ENCODE measurements around the gene DLG2.

DLG2 gene

DNA sequence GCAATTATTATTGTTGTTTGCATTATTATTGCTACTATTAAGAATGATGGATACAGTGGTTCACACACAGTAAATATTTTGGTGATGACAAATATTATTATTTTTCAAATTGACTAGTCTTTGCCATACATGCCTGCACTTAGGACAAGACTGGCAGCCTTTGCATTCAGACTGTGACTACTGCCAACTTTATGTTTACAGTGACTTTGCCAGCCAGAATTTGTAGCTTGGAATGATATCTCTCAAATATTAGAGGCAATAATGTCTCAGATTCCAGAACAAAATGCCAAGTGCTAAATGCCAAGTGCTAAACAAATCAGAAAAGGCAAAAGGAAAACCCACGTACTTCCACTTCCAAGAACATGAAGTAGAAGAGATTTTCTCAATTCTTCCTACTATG lies 823.1 kb downstream of the DLG2 start:
- Histone ChIP-seq H4K20me1 (ENCODE audit: insufficient read depth, low read length) (no peaks in the 10 kb centered on the region), H3K36me3 (ENCODE audit: insufficient read depth, low read length) (no peaks in the 10 kb centered on the region), H3F3A (ENCODE audit: insufficient read depth, low read length) (no peaks in the 10 kb centered on the region), H3K79me2 (ENCODE audit: insufficient read depth, low read length) (no peaks in the 10 kb centered on the region), H2AFZ (ENCODE audit: low read length) (no peak overlapping the region), H3K9ac (ENCODE audit: low read length) (no peak overlapping the region), H3K4me3 (ENCODE audit: low read depth, low read length, poor library complexity, severe bottlenecking) (no peak overlapping the region), H3K27me3 (ENCODE audit: insufficient read depth, low read length) (no peaks in the 10 kb centered on the region), H3K4me2 (ENCODE audit: low read length) (no peak overlapping the region), H3K27ac (ENCODE audit: low read depth, low read length, poor library complexity, severe bottlenecking) (no peak overlapping the region), H3K9me3 (ENCODE audit: low read length) (0 out of 2 replicates have a peak, but pooled peaks cover 7% of the 10 kb centered on the region), H3K9me2 (ENCODE audit: low read depth, low read length) (no peaks in the 10 kb centered on the region), H3K4me1 (ENCODE audit: insufficient read depth, low read length, severe bottlenecking) (no peaks in the 10 kb centered on the region)
- TF ChIP-seq EZH2 (IDR thresholded peaks at IDR 0.05; ENCODE audit: borderline replicate concordance, low read length) = no peak
- TF ChIP-seq, protein P1, sequence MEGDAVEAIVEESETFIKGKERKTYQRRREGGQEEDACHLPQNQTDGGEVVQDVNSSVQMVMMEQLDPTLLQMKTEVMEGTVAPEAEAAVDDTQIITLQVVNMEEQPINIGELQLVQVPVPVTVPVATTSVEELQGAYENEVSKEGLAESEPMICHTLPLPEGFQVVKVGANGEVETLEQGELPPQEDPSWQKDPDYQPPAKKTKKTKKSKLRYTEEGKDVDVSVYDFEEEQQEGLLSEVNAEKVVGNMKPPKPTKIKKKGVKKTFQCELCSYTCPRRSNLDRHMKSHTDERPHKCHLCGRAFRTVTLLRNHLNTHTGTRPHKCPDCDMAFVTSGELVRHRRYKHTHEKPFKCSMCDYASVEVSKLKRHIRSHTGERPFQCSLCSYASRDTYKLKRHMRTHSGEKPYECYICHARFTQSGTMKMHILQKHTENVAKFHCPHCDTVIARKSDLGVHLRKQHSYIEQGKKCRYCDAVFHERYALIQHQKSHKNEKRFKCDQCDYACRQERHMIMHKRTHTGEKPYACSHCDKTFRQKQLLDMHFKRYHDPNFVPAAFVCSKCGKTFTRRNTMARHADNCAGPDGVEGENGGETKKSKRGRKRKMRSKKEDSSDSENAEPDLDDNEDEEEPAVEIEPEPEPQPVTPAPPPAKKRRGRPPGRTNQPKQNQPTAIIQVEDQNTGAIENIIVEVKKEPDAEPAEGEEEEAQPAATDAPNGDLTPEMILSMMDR (IDR thresholded peaks at IDR 0.05; ENCODE audit: low read length) = no peak

DNA sequence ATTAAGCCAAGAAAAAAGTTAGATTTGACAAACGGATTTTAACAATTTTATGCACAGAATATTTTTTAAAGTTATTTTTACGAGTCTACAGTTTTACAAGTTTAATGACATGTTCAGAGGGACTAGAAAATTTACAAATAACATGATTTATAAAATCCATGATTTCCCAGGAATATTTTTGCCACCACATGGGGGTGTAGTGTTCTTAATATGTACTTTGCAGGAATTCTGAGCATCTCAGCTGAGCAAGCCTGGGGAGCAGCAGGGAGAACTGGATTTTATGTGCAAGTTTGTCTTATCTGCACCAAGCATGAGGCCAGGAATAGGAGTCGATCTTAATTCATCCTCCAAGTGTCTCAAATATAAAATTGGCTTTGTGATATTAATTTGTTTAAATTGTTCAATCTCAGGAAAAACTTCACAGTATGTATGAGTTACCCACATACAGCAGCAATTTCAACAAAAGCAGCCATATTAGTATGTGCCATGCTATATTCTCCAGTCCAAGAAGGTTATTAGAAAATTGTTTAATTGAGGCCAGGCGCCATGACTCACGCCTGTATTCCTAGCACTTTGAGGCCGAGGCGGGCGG lies 826.3 kb downstream of the DLG2 start:
- no peaks in the 10 kb centered on the region for H3K4me1 ChIP-seq (ENCODE audit: insufficient read depth, low read length, severe bottlenecking)
- H3K27me3 ChIP-seq (ENCODE audit: insufficient read depth, low read length) = no peaks in the 10 kb centered on the region
- no peaks in the 10 kb centered on the region for H3K79me2 ChIP-seq (ENCODE audit: insufficient read depth, low read length)
- H4K20me1 ChIP-seq (ENCODE audit: insufficient read depth, low read length) = no peaks in the 10 kb centered on the region
- H3K36me3 ChIP-seq (ENCODE audit: insufficient read depth, low read length) = no peaks in the 10 kb centered on the region
- H2AFZ ChIP-seq (ENCODE audit: low read length) = no peak overlapping the region
- no peak overlapping the region for H3K27ac ChIP-seq (ENCODE audit: low read depth, low read length, poor library complexity, severe bottlenecking)
- no peaks in the 10 kb centered on the region for H3K9me2 ChIP-seq (ENCODE audit: low read depth, low read length)
- no peak overlapping the region for H3K4me3 ChIP-seq (ENCODE audit: low read depth, low read length, poor library complexity, severe bottlenecking)
- H3K9ac ChIP-seq (ENCODE audit: low read length) = no peak overlapping the region
- H3F3A ChIP-seq (ENCODE audit: insufficient read depth, low read length) = no peaks in the 10 kb centered on the region
- TF ChIP-seq EZH2 (IDR thresholded peaks at IDR 0.05; ENCODE audit: borderline replicate concordance, low read length) = no peak
- TF ChIP-seq, protein P1 (IDR thresholded peaks at IDR 0.05; ENCODE audit: low read length) = no peak
- H3K4me2 ChIP-seq (ENCODE audit: low read length) = no peak overlapping the region
- H3K9me3 ChIP-seq (ENCODE audit: low read length) = 0 out of 2 replicates have a peak, but pooled peaks cover under 1% of the 10 kb centered on the region

DNA sequence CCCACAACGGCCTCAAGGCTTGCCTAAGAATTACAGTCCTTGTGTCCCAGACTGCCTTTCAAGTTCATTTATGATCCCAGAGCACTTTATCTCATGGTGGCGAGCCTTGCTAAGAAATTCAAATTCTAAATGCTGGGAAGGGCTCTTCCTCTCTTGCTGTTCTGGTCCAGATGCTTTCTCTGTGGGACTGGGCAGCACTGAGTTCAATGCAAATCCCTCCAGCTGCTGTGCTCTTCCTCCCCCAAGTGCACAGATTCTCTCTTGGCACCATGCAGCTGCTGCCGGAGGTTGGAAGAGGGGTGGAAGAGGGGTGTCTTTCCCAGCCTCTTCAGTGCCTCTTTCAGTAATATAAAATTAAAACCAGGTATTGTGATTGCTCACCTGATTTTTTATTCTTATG lies 828.0 kb downstream of the DLG2 start:
- no peaks in the 10 kb centered on the region for H4K20me1 ChIP-seq (ENCODE audit: insufficient read depth, low read length)
- H3K27me3 ChIP-seq (ENCODE audit: insufficient read depth, low read length) = no peaks in the 10 kb centered on the region
- no peak overlapping the region for H3K4me2 ChIP-seq (ENCODE audit: low read length)
- no peak for TF ChIP-seq EZH2 (IDR thresholded peaks at IDR 0.05; ENCODE audit: borderline replicate concordance, low read length)
- no peaks in the 10 kb centered on the region for H3K36me3 ChIP-seq (ENCODE audit: insufficient read depth, low read length)
- no peaks in the 10 kb centered on the region for H3K4me1 ChIP-seq (ENCODE audit: insufficient read depth, low read length, severe bottlenecking)
- no peak overlapping the region for H3K9ac ChIP-seq (ENCODE audit: low read length)
- no peaks in the 10 kb centered on the region for H3F3A ChIP-seq (ENCODE audit: insufficient read depth, low read length)
- H3K27ac ChIP-seq (ENCODE audit: low read depth, low read length, poor library complexity, severe bottlenecking) = no peak overlapping the region
- no peaks in the 10 kb centered on the region for H3K9me3 ChIP-seq (ENCODE audit: low read length)
- H3K4me3 ChIP-seq (ENCODE audit: low read depth, low read length, poor library complexity, severe bottlenecking) = no peak overlapping the region
- H2AFZ ChIP-seq (ENCODE audit: low read length) = no peak overlapping the region
- H3K79me2 ChIP-seq (ENCODE audit: insufficient read depth, low read length) = no peaks in the 10 kb centered on the region
- H3K9me2 ChIP-seq (ENCODE audit: low read depth, low read length) = no peaks in the 10 kb centered on the region

DNA sequence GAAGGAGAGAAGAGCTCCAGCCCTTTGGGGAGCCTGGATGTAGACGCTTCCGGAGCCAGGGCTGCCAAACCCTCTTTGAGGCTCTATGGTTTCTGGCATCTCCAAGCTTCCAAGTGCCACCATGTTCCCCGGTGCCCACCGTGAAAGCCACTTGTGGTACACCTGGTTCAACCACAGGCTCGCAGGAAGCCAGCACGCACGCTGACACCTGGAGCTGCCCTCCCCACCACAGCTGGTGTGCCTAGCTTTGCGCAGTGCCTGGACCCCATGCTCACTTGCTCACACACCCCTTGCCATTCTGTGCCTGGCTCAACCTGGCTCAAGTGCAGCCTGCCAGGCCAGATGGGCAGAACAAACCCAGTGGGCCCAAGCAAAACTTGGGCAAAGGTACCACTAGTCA lies 831.4 kb downstream of the DLG2 start:
- no peak overlapping the region for H3K4me3 ChIP-seq (ENCODE audit: low read depth, low read length, poor library complexity, severe bottlenecking)
- no peak overlapping the region for H2AFZ ChIP-seq (ENCODE audit: low read length)
- H3K9me2 ChIP-seq (ENCODE audit: low read depth, low read length) = no peaks in the 10 kb centered on the region

More for the DNA sequence above, 831.4 kb downstream of the DLG2 start:
- Histone ChIP-seq H3K27me3 (ENCODE audit: insufficient read depth, low read length) (no peaks in the 10 kb centered on the region), H3K27ac (ENCODE audit: low read depth, low read length, poor library complexity, severe bottlenecking) (no peak overlapping the region), H3K4me2 (ENCODE audit: low read length) (no peak overlapping the region), H3K79me2 (ENCODE audit: insufficient read depth, low read length) (no peaks in the 10 kb centered on the region), H3K9ac (ENCODE audit: low read length) (no peak overlapping the region), H4K20me1 (ENCODE audit: insufficient read depth, low read length) (no peaks in the 10 kb centered on the region), H3K9me3 (ENCODE audit: low read length) (no peaks in the 10 kb centered on the region), H3F3A (ENCODE audit: insufficient read depth, low read length) (no peaks in the 10 kb centered on the region), H3K4me1 (ENCODE audit: insufficient read depth, low read length, severe bottlenecking) (no peaks in the 10 kb centered on the region), H3K36me3 (ENCODE audit: insufficient read depth, low read length) (no peaks in the 10 kb centered on the region)
- TF ChIP-seq, protein P1 (IDR thresholded peaks at IDR 0.05; ENCODE audit: low read length) = no peak
- TF ChIP-seq EZH2 (IDR thresholded peaks at IDR 0.05; ENCODE audit: borderline replicate concordance, low read length) = no peak

Measured in OCI-LY1 (cell line).